GM18907 (cell line): ENCODE measurements around the gene CAMTA1.
"Not testable (repeated sequence)": the region's sequence is repeated elsewhere in the genome, so short reads cannot be mapped to it uniquely, and the experiment has no call there.

Source experiments
- ATAC-seq: cut with Tn5 transposase; IDR thresholded peaks from one replicate; pipeline ENCODE4 v1.9.1; 2021; ENCODE audit warnings: mild to moderate bottlenecking, moderate library complexity; ENCODE audit not compliant: unreplicated experiment

CAMTA1 gene

GRCh38 chr1:7409278-7409677 lies 624.0 kb downstream of the CAMTA1 start:
- no peak for ATAC-seq

GRCh38 chr1:7410156-7410555 lies 624.9 kb downstream of the CAMTA1 start:
- no peak for ATAC-seq

- ATAC-seq = not testable (repeated sequence)
Measured at GRCh38 chr1:7417618-7418017, 632.4 kb downstream of the CAMTA1 start.

GRCh38 chr1:7418442-7419080 lies 633.3 kb downstream of the CAMTA1 start:
- no peak for ATAC-seq

- ATAC-seq = no peak
Measured at GRCh38 chr1:7420098-7420445, 634.8 kb downstream of the CAMTA1 start.

GRCh38 chr1:7420470-7421100 lies 635.3 kb downstream of the CAMTA1 start:
- ATAC-seq = no peak

GRCh38 chr1:7421471-7422075 lies 636.3 kb downstream of the CAMTA1 start:
- ATAC-seq = no peak

GRCh38 chr1:7422081-7422480 lies 636.8 kb downstream of the CAMTA1 start:
- ATAC-seq = no peak

GRCh38 chr1:7422561-7422960 lies 637.3 kb downstream of the CAMTA1 start:
- no peak for ATAC-seq

GRCh38 chr1:7422966-7423365 lies 637.7 kb downstream of the CAMTA1 start:
- no peak for ATAC-seq

- ATAC-seq = no peak
Measured at GRCh38 chr1:7424352-7424890, 639.2 kb downstream of the CAMTA1 start.

GRCh38 chr1:7425229-7425628 lies 640.0 kb downstream of the CAMTA1 start:
- ATAC-seq = no peak

GRCh38 chr1:7425771-7426170 lies 640.5 kb downstream of the CAMTA1 start:
- no peak for ATAC-seq

GRCh38 chr1:7426780-7427604 lies 641.7 kb downstream of the CAMTA1 start:
- ATAC-seq = no peak

- no peak for ATAC-seq
Measured at GRCh38 chr1:7427605-7428300, 642.5 kb downstream of the CAMTA1 start.

- no peak for ATAC-seq
Measured at GRCh38 chr1:7429290-7429689, 644.0 kb downstream of the CAMTA1 start.

- no peak for ATAC-seq
Measured at GRCh38 chr1:7430047-7430608, 644.9 kb downstream of the CAMTA1 start.

- no peak for ATAC-seq
Measured at GRCh38 chr1:7430691-7431090, 645.4 kb downstream of the CAMTA1 start.

GRCh38 chr1:7432102-7432899 lies 647.0 kb downstream of the CAMTA1 start:
- no peak for ATAC-seq
